Ishikawa (cell line): ENCODE results near the gene GLUL.

Experiments used
- CEBPB ChIP-seq: IDR thresholded peaks from 2 replicates; pipeline ENCODE4 v1.6.1; 2012
- CREB1 ChIP-seq: IDR thresholded peaks from 2 replicates; pipeline ENCODE4 v1.6.1; 2012; ENCODE audit warnings: low read depth
- EGR1 ChIP-seq: IDR thresholded peaks from 2 replicates; pipeline ENCODE4 v1.6.1; 2012
- EP300 ChIP-seq: IDR thresholded peaks from 2 replicates; pipeline ENCODE4 v1.6.1; 2012; ENCODE audit warnings: borderline replicate concordance
- FOXM1 ChIP-seq: IDR thresholded peaks from 2 replicates; pipeline ENCODE4 v1.6.1; 2012; ENCODE audit warnings: low read depth, borderline replicate concordance
- NFIC ChIP-seq: IDR thresholded peaks from 2 replicates; pipeline ENCODE4 v1.6.1; 2012
- RAD21 ChIP-seq: IDR thresholded peaks from 2 replicates; pipeline ENCODE4 v1.6.1; 2012; ENCODE audit warnings: low read depth
- TAF1 ChIP-seq: IDR thresholded peaks from 2 replicates; pipeline ENCODE4 v1.6.1; 2012; ENCODE audit warnings: low read depth, mild to moderate bottlenecking
- TCF12 ChIP-seq: IDR thresholded peaks from 2 replicates; pipeline ENCODE4 v1.6.1; 2012; ENCODE audit warnings: low read depth
- TEAD4 ChIP-seq: IDR thresholded peaks from 2 replicates; pipeline ENCODE4 v1.6.1; 2012
- YY1 ChIP-seq: IDR thresholded peaks from 2 replicates; pipeline ENCODE4 v1.6.1; 2012; ENCODE audit warnings: low read depth
- ZBTB7A ChIP-seq: IDR thresholded peaks from 2 replicates; pipeline ENCODE4 v1.6.1; 2012; ENCODE audit warnings: low read depth
- TF ChIP-seq, protein P1 (sequence below): IDR thresholded peaks from 2 replicates; pipeline ENCODE4 v1.6.1; 2012
- TF ChIP-seq, protein P2 (sequence below): IDR thresholded peaks from 2 replicates; pipeline ENCODE4 v1.6.1; 2012; ENCODE audit warnings: low read depth, mild to moderate bottlenecking
- TF ChIP-seq, protein P3 (sequence below): IDR thresholded peaks from 2 replicates; pipeline ENCODE4 v1.6.1; 2012

Gene GLUL

DNA sequence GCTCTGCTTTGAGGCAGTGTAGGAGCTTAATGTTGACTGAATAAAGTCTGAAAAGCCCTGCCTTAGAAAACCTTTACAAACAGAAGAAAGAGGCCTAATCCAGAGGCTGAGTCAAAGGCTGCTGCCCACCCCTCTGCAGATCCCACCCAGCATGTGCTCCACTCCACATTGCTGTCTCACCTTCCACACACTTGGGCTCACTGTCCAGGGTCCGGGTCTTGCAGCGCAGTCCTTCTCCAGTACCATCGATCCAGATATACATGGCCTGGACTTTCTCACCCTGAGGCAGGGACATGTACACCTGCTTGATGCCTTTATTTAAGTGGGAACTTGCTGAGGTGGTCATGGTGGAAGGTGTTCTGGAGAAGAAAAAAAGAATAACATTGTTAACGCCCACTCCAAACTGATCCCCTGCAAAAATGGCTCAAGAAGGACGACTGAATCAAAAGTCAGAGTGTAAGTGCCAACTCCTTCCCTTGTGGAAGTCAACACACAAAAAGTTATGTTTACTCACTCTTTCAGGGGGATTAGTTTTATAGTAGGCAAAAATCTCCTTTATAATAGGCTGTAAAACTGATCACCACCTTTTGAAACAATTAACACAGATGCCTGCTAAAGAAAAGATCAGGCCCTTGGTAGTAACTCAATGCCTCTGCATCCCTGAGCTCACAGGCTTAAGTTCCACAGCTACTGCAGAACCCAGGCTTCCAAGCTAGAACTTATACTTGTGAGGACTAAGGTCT is 3.0 kb downstream of the GLUL start:
- TF ChIP-seq ZBTB7A, result no peak
- no peak for TF ChIP-seq RAD21
- no peak for TF ChIP-seq EGR1
- TF ChIP-seq EP300, result no peak
- TF ChIP-seq, protein P1, sequence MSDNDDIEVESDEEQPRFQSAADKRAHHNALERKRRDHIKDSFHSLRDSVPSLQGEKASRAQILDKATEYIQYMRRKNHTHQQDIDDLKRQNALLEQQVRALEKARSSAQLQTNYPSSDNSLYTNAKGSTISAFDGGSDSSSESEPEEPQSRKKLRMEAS, result no peak
- TF ChIP-seq, protein P2, sequence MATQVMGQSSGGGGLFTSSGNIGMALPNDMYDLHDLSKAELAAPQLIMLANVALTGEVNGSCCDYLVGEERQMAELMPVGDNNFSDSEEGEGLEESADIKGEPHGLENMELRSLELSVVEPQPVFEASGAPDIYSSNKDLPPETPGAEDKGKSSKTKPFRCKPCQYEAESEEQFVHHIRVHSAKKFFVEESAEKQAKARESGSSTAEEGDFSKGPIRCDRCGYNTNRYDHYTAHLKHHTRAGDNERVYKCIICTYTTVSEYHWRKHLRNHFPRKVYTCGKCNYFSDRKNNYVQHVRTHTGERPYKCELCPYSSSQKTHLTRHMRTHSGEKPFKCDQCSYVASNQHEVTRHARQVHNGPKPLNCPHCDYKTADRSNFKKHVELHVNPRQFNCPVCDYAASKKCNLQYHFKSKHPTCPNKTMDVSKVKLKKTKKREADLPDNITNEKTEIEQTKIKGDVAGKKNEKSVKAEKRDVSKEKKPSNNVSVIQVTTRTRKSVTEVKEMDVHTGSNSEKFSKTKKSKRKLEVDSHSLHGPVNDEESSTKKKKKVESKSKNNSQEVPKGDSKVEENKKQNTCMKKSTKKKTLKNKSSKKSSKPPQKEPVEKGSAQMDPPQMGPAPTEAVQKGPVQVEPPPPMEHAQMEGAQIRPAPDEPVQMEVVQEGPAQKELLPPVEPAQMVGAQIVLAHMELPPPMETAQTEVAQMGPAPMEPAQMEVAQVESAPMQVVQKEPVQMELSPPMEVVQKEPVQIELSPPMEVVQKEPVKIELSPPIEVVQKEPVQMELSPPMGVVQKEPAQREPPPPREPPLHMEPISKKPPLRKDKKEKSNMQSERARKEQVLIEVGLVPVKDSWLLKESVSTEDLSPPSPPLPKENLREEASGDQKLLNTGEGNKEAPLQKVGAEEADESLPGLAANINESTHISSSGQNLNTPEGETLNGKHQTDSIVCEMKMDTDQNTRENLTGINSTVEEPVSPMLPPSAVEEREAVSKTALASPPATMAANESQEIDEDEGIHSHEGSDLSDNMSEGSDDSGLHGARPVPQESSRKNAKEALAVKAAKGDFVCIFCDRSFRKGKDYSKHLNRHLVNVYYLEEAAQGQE, result no peak
- TF ChIP-seq TAF1, result no peak
- no peak for TF ChIP-seq FOXM1
- TF ChIP-seq TEAD4, result no peak
- TF ChIP-seq TCF12, result no peak
- no peak for TF ChIP-seq NFIC
- TF ChIP-seq, protein P3, sequence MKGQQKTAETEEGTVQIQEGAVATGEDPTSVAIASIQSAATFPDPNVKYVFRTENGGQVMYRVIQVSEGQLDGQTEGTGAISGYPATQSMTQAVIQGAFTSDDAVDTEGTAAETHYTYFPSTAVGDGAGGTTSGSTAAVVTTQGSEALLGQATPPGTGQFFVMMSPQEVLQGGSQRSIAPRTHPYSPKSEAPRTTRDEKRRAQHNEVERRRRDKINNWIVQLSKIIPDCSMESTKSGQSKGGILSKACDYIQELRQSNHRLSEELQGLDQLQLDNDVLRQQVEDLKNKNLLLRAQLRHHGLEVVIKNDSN, result no peak
- no peak for TF ChIP-seq YY1
- no peak for TF ChIP-seq CEBPB

DNA sequence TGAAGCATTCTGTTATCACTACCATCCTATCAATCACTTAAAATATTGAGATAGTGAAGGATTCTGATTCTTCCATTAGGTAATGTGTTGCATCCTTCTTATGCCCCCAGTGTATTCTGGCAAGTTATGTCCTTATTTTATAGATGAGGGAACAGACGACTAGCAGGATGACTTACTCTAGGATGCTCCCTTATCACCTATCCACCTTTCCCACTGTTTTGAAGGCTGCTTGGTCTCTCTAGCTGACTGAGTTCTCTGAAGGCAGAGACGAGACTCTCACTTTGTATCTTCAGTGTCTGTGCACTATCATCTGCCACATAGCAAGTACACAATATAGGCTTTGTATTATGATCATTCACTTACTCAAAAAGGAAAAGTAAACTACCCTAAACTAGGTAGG is 4.0 kb downstream of the GLUL start:
- TF ChIP-seq EP300 (no peak), CREB1 (no peak), CEBPB (no peak), ZBTB7A (no peak)
- TF ChIP-seq, protein P2, result no peak
- TF ChIP-seq, protein P1, result no peak

DNA sequence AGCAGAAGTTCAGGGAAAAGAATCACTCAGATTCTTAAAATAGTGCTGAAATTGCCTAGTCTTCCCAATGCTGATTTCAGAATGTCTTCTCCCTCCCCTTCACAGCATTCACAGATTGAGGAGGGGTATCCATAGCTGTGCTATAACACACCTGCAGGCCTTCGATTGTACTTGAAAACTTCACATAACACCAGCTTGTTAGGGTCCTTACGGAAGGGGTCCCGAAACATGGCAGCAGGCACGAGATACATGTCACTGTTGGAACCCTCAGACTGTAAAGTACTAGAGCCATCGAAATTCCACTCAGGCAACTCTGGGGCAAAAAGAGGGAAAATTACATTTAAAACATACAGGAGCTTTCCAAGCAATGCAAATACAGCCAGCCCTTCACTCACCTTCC is 4.6 kb downstream of the GLUL start:
- TF ChIP-seq, protein P3, result no peak
- TF ChIP-seq RAD21, result no peak
- TF ChIP-seq EGR1, result no peak
- no peak for TF ChIP-seq NFIC

DNA sequence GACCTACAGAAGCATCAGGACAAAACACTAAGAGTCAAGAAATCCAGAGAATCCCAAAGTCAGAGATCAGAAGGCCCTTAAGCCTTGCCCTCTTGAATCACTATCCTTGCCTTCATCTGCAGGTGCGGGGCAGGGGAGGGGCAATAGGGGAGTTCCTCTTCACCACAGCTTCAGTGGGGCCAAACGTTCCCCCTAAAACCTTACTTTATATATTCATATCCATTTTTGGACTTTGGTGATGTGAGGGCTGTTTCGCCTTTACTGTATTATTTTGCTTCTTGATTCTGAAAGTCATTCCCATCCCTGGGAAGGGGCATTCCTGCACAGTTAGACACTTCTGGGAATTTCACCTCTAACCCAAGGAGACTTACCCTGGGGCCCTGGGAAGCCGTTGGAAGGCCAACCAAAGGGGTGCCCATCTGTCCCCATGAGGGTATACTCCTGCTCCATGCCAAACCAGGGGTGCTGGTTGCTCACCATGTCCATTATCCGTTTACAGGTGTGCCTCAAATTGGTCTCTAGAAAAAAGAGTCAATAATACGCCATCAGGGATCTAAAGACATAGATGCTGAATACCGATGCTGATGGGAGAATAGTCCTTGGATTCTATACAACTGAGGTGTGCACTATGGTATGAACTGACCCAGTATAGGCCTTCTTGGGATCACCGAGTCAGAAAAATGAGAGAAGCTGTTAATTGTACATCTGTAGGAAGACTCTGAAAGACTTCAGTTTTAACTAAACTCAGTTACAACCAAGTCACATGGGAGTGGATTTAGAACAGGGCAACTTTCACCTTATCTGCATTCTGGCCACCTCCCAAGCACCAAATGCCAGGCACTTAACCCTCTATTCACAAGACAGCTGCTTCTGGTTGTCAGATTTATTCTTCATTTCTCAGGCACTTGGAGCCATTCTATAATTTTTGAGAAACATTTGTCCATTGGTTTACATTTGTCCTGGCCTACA is 5.4 kb downstream of the GLUL start:
- TF ChIP-seq, protein P3, result no peak
- TF ChIP-seq, protein P1, result no peak
- TF ChIP-seq NFIC (no peak), TAF1 (no peak), EP300 (no peak), CEBPB (no peak), RAD21 (no peak), YY1 (no peak)

DNA sequence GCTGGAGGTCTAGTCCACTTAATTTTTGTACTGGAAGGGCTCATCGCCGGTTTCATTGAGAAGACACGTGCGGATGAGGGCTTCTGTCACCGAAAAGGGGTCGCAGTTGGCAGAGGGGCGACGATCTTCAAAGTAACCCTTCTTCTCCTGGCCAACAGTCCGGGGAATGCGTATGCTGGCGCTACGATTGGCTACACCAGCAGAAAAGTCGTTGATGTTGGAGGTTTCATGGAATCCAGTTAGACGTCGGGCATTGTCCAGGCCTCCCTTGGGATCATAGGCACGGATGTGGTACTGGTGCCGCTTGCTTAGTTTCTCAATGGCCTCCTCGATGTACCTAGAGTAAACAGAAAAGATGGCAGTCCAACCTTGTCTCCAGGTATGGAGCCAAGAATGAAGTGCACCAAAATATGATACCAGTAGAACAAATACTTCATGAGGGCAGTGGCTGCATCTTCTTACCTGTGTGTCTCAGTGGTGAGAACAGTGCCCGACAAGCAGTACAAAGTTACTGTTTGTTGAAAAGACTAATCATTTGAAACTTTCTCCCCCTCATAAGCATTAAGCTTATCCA is 7.1 kb downstream of the GLUL start:
- no peak for TF ChIP-seq CREB1
